Endothelial cell of umbilical vein (primary cell): Measurements from ENCODE around the gene TNN.

ENCODE experiments used
- EZH2 ChIP-seq: IDR thresholded peaks from 2 replicates; pipeline ENCODE4 v1.6.1; 2012; ENCODE audit warnings: borderline replicate concordance, low read depth, mild to moderate bottlenecking, moderate library complexity, low read length, inconsistent platforms; ENCODE audit not compliant: severe bottlenecking
- GATA2 ChIP-seq: IDR thresholded peaks from 2 replicates; pipeline ENCODE4 v1.7.0; 2011; ENCODE audit warnings: low read depth, mild to moderate bottlenecking, moderate library complexity, mixed read lengths, low read length; ENCODE audit not compliant: insufficient read length, insufficient read depth
- POLR2A ChIP-seq: IDR thresholded peaks from 2 replicates; pipeline ENCODE4 v1.6.1; 2012; ENCODE audit warnings: low read depth, mild to moderate bottlenecking, control low read depth, low read length
- POLR2AphosphoS5 ChIP-seq: IDR thresholded peaks from 2 replicates; pipeline ENCODE4 v1.6.1; 2012; ENCODE audit warnings: low read depth, mild to moderate bottlenecking, control low read depth, low read length, moderate library complexity; ENCODE audit not compliant: insufficient read depth
- TF ChIP-seq, protein P1 (sequence below), 2 donors: IDR thresholded peaks; 1 replicate in 1 of 2; 2 replicates in 1 of 2; pipeline ENCODE4 v1.5.1; 2011; ENCODE audit warnings: low read length in 2 of 2, mild to moderate bottlenecking in 2 of 2, moderate library complexity in 2 of 2, control low read depth in 1 of 2, inconsistent platforms in 1 of 2, low read depth in 1 of 2; ENCODE audit not compliant: insufficient read depth in 1 of 2; ENCODE audit errors: extremely low read depth in 1 of 2
- TF ChIP-seq, protein P2 (sequence below): IDR thresholded peaks from 2 replicates; pipeline ENCODE4 v1.6.1; 2011; ENCODE audit not compliant: insufficient read depth, insufficient read length

DNA sequence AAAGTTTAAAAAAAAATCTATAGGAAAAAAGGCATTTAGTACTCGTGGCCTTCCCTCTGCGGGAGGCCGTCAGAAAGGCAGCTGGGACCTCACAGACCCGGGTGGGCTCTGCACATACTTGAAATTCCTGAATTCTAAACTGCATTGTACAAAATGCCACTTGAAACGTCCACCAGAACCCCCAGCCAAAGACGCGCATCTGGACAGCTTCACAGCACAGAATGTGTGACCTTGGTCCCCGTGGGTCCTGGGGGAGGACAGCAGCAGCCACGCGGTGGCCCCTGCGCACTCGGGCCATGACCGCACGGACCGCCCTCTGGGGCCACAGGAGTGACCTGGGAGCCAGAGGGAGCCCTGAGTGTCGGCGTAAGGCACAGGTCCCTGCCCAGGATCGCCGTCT, 23.8 kb upstream of the TNN start:
- TF ChIP-seq, protein P1, sequence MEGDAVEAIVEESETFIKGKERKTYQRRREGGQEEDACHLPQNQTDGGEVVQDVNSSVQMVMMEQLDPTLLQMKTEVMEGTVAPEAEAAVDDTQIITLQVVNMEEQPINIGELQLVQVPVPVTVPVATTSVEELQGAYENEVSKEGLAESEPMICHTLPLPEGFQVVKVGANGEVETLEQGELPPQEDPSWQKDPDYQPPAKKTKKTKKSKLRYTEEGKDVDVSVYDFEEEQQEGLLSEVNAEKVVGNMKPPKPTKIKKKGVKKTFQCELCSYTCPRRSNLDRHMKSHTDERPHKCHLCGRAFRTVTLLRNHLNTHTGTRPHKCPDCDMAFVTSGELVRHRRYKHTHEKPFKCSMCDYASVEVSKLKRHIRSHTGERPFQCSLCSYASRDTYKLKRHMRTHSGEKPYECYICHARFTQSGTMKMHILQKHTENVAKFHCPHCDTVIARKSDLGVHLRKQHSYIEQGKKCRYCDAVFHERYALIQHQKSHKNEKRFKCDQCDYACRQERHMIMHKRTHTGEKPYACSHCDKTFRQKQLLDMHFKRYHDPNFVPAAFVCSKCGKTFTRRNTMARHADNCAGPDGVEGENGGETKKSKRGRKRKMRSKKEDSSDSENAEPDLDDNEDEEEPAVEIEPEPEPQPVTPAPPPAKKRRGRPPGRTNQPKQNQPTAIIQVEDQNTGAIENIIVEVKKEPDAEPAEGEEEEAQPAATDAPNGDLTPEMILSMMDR (IDR thresholded peaks at IDR 0.05; ENCODE audit: extremely low read depth in 1 of 2, insufficient read depth in 1 of 2, low read depth in 1 of 2, low read length in 2 of 2): no peak
- TF ChIP-seq GATA2 (no peak), POLR2A (no peak), POLR2AphosphoS5 (no peak), EZH2 (no peak)
- TF ChIP-seq, protein P2, sequence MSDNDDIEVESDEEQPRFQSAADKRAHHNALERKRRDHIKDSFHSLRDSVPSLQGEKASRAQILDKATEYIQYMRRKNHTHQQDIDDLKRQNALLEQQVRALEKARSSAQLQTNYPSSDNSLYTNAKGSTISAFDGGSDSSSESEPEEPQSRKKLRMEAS: no peak
